ENCODE measurements around the gene SELENON. TPM values are rescaled to one million over a fixed set of nuclear protein-coding genes. Genes with fewer than 3 reads are reported as not detected.

The SELENON gene
- total and polyA plus RNA-seq, 2 of the 13 experiments (the other 11 are each of a cell fraction or from before 2014, with no cell fraction given) = 3.8 to 8.0 TPM

DNA sequence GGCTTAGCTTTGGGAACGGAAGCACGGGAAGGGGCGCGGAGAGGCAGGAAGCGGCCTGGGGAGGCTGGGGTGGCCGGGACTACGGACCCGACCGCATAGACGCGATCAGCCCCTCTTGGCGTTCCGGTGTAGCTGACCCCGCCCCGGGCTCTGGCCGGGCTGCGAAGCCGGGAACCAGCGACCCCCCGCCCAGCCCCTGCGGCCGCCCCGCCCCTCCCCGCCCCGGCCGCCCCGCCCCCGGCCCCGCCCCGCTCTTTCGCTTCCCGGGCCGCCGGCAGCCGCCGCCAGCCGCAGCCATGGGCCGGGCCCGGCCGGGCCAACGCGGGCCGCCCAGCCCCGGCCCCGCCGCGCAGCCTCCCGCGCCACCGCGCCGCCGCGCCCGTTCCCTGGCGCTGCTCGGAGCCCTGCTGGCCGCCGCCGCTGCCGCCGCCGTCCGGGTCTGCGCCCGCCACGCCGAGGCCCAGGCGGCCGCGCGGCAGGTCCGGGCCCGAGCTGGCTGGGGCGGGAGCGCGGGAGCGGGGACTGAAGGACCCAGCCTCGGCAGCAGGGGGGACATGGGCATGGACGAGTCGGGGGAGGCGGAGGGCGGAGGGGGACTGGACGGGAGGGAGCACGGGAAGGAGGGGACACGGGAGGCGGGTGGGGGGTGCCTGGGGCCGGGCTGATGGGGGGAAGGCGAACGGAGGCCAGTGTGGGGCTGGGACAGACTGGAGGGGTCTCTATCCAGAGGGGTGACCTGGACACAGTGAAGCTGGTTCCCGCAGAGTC is at the start of gene SELENON (continued):
- TF ChIP-seq ARID5B (CRISPR knock-in tag; IDR thresholded peaks at IDR 0.05) (no peak), ZNF660 (CRISPR knock-in tag; IDR thresholded peaks at IDR 0.05; ENCODE audit: borderline replicate concordance, low read depth) (no peak), ZFY (CRISPR knock-in tag; IDR thresholded peaks at IDR 0.05) (peak; percentile 63), ZFX (CRISPR knock-in tag; IDR thresholded peaks at IDR 0.05; ENCODE audit: low read depth) (peak; percentile 75), CBX2 (IDR thresholded peaks at IDR 0.05; ENCODE audit: low read depth, low read length) (no peak), CBX2 (CRISPR knock-in tag; IDR thresholded peaks at IDR 0.05; ENCODE audit: low read depth) (no peak), ZNF547 (CRISPR knock-in tag; IDR thresholded peaks at IDR 0.05) (0 out of 2 replicates have a peak, but pooled peaks have one; percentile 24), ZNF652 (CRISPR knock-in tag; IDR thresholded peaks at IDR 0.05; ENCODE audit: borderline replicate concordance, low read depth) (no peak), MTF1 (CRISPR knock-in tag; IDR thresholded peaks at IDR 0.05) (no peak), ZNF572 (CRISPR knock-in tag; IDR thresholded peaks at IDR 0.05) (no peak), MED1 (CRISPR knock-in tag; IDR thresholded peaks at IDR 0.05) (no peak), ZSCAN21 (CRISPR knock-in tag; IDR thresholded peaks at IDR 0.05; ENCODE audit: borderline replicate concordance) (no peak), POLR2AphosphoS2 (IDR thresholded peaks at IDR 0.05; ENCODE audit: low read depth, low read length) (no peak), SOX5 (CRISPR knock-in tag; IDR thresholded peaks at IDR 0.05; ENCODE audit: borderline replicate concordance) (no peak), ZNF556 (CRISPR knock-in tag; IDR thresholded peaks at IDR 0.05; ENCODE audit: borderline replicate concordance) (no peak), ARNT2 (CRISPR knock-in tag; IDR thresholded peaks at IDR 0.05; ENCODE audit: low read depth) (peak; percentile 34; the same call in 1 of the 2 replicates), PCBP1 (IDR thresholded peaks at IDR 0.05; ENCODE audit: borderline replicate concordance, low read depth, low read length) (no peak), GRHL1 (CRISPR knock-in tag; conservative IDR thresholded peaks at IDR 0.05) (no peak)
- TF ChIP-seq, protein P1, sequence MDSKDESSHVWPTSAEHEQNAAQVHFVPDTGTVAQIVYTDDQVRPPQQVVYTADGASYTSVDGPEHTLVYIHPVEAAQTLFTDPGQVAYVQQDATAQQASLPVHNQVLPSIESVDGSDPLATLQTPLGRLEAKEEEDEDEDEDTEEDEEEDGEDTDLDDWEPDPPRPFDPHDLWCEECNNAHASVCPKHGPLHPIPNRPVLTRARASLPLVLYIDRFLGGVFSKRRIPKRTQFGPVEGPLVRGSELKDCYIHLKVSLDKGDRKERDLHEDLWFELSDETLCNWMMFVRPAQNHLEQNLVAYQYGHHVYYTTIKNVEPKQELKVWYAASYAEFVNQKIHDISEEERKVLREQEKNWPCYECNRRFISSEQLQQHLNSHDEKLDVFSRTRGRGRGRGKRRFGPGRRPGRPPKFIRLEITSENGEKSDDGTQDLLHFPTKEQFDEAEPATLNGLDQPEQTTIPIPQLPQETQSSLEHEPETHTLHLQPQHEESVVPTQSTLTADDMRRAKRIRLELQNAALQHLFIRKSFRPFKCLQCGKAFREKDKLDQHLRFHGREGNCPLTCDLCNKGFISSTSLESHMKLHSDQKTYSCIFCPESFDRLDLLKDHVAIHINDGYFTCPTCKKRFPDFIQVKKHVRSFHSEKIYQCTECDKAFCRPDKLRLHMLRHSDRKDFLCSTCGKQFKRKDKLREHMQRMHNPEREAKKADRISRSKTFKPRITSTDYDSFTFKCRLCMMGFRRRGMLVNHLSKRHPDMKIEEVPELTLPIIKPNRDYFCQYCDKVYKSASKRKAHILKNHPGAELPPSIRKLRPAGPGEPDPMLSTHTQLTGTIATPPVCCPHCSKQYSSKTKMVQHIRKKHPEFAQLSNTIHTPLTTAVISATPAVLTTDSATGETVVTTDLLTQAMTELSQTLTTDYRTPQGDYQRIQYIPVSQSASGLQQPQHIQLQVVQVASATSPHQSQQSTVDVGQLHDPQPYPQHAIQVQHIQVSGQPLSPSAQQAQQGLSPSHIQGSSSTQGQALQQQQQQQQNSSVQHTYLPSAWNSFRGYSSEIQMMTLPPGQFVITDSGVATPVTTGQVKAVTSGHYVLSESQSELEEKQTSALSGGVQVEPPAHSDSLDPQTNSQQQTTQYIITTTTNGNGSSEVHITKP (CRISPR knock-in tag; IDR thresholded peaks at IDR 0.05; ENCODE audit: low read depth) = no peak
